IMR-90 (cell line): ENCODE data around the gene AXIN1. TPM values are rescaled to one million over a fixed set of nuclear protein-coding genes. Genes with fewer than 3 reads are reported as not detected.

Source experiments
- ATAC-seq: fragments of 200-7000 bp; cut with Tn5 transposase; 2 replicates; pipeline ENCODE4 v1.9.1; 2020; ENCODE audit warnings: low read depth, mild to moderate bottlenecking, moderate library complexity
- BruUV-seq: library from RNA; stranded (reverse); fragments of 400-500 nt; replicated peaks from 2 replicates; lab custom pipeline; 2021; lab: Mats Ljungman, UMichigan
- CTCF ChIA-PET: fragments of 300-600 bp; formaldehyde crosslinking; extraction: SDS; loops from one replicate; lab custom pipeline; 2021; ENCODE audit warnings: antibody characterized with exemption; lab: Yijun Ruan, JAX
- POLR2A ChIA-PET: fragments of 300-600 bp; sonication (Branson Sonifier 250); formaldehyde crosslinking; loops from one replicate; lab custom pipeline; 2022; ENCODE audit warnings: antibody characterized with exemption; ENCODE audit not compliant: unreplicated experiment; lab: Charles Lee
- DNase-seq: peaks from one replicate; pipeline ENCODE4 v3.0.0; 2013
- H2AFZ ChIP-seq: replicated peaks from 2 replicates; pipeline ENCODE3; 2013; ENCODE audit warnings: low read length, mild to moderate bottlenecking; ENCODE audit not compliant: poor library complexity
- H2AK5ac ChIP-seq: 2 replicates; pipeline ENCODE4 v1.6.1; 2013; ENCODE audit warnings: low read depth, low read length, inconsistent platforms
- H2AK9ac ChIP-seq: replicated peaks from 2 replicates; pipeline ENCODE3; 2013; ENCODE audit warnings: mild to moderate bottlenecking, low read depth, low read length, moderate library complexity; ENCODE audit not compliant: poor library complexity
- H2BK120ac ChIP-seq: 2 replicates; pipeline ENCODE4 v1.6.1; 2013; ENCODE audit warnings: low read depth, low read length, inconsistent platforms
- H2BK15ac ChIP-seq: 3 replicates; pipeline ENCODE4 v1.6.1; 2013; ENCODE audit warnings: low read depth, low read length, inconsistent platforms
- H2BK20ac ChIP-seq: 2 replicates; pipeline ENCODE4 v1.6.1; 2013; ENCODE audit warnings: low read depth, mild to moderate bottlenecking, inconsistent platforms, low read length, moderate library complexity
- H2BK5ac ChIP-seq: 2 replicates; pipeline ENCODE4 v1.6.1; 2013; ENCODE audit warnings: mild to moderate bottlenecking, low read depth, low read length, inconsistent platforms; ENCODE audit not compliant: poor library complexity, severe bottlenecking
- H3K14ac ChIP-seq: replicated peaks from 2 replicates; pipeline ENCODE4 v1.6.1; 2013; ENCODE audit warnings: low read depth, low read length, inconsistent platforms
- H3K18ac ChIP-seq: 2 replicates; pipeline ENCODE4 v1.6.1; 2013; ENCODE audit warnings: low read depth, low read length, control low read depth
- H3K23ac ChIP-seq: 2 replicates; pipeline ENCODE4 v1.6.1; 2013; ENCODE audit warnings: low read depth, low read length, inconsistent platforms
- H3K27ac ChIP-seq: 2 replicates; pipeline ENCODE4 v1.5.1; 2013; ENCODE audit warnings: mild to moderate bottlenecking, control low read depth, low read length; ENCODE audit not compliant: insufficient read depth
- H3K27me3 ChIP-seq: 2 replicates; pipeline ENCODE4 v1.6.1; 2013; ENCODE audit warnings: low read length; ENCODE audit not compliant: control insufficient read depth, insufficient read depth
- H3K36me3 ChIP-seq: 2 replicates; pipeline ENCODE4 v1.6.1; 2013; ENCODE audit warnings: low read length, mixed read lengths; ENCODE audit not compliant: control insufficient read depth, insufficient read depth
- H3K4ac ChIP-seq: 2 replicates; pipeline ENCODE4 v1.6.1; 2013; ENCODE audit warnings: low read depth, low read length, inconsistent platforms
- H3K4me1 ChIP-seq: 2 replicates; pipeline ENCODE4 v1.6.1; 2013; ENCODE audit warnings: low read length, mixed read lengths; ENCODE audit not compliant: control insufficient read depth, insufficient read depth
- H3K4me2 ChIP-seq: 2 replicates; pipeline ENCODE4 v1.6.1; 2013; ENCODE audit warnings: low read depth, mild to moderate bottlenecking, control low read depth, low read length, moderate library complexity
- H3K4me3 ChIP-seq: 2 replicates; pipeline ENCODE4 v1.5.1; 2013; ENCODE audit warnings: low read depth, mild to moderate bottlenecking, control low read depth, low read length, moderate library complexity; ENCODE audit not compliant: insufficient read depth
- H3K56ac ChIP-seq: 2 replicates; pipeline ENCODE4 v1.6.1; 2013; ENCODE audit warnings: low read length, inconsistent platforms; ENCODE audit not compliant: insufficient read depth; ENCODE audit errors: extremely low read depth
- H3K79me1 ChIP-seq, 2 experiments: 2 replicates each; pipeline ENCODE4 v1.6.1; 2013; ENCODE audit warnings: low read length in 2 of 2, inconsistent platforms in 1 of 2, low read depth in 1 of 2
- H3K9ac ChIP-seq: 2 replicates; pipeline ENCODE4 v1.6.1; 2013; ENCODE audit warnings: low read depth, low read length, control low read depth
- H3K9me1 ChIP-seq: 2 replicates; pipeline ENCODE4 v1.6.1; 2013; ENCODE audit warnings: low read length, inconsistent platforms; ENCODE audit not compliant: insufficient read depth
- H3K9me3 ChIP-seq: 2 replicates; pipeline ENCODE4 v1.6.1; 2013; ENCODE audit warnings: low read length; ENCODE audit not compliant: control insufficient read depth, insufficient read depth
- H4K20me1 ChIP-seq: 2 replicates; pipeline ENCODE4 v1.6.1; 2013; ENCODE audit warnings: low read length, inconsistent platforms; ENCODE audit not compliant: insufficient read depth
- H4K5ac ChIP-seq: 2 replicates; pipeline ENCODE4 v1.6.1; 2013; ENCODE audit warnings: mild to moderate bottlenecking, low read depth, low read length, control low read depth
- H4K8ac ChIP-seq, 2 experiments: 2 replicates each; pipeline ENCODE4 v1.6.1; 2013; ENCODE audit warnings: low read depth in 2 of 2, low read length in 2 of 2, control low read depth in 1 of 2, inconsistent platforms in 1 of 2
- H4K91ac ChIP-seq: 2 replicates; pipeline ENCODE4 v1.6.1; 2013; ENCODE audit warnings: low read depth, low read length, inconsistent platforms; ENCODE audit not compliant: insufficient read depth
- CEBPB ChIP-seq: IDR thresholded peaks from 2 replicates; pipeline ENCODE4 v1.6.1; 2012; ENCODE audit warnings: low read depth, low read length, improper control_type of control experiment
- ELK1 ChIP-seq: fragments of 150-350 bp; IDR thresholded peaks from 2 replicates; pipeline ENCODE4 v1.6.1; 2016; ENCODE audit warnings: low read depth, mild to moderate bottlenecking, low read length, moderate library complexity, borderline replicate concordance
- FOS ChIP-seq: fragments of 150-350 bp; IDR thresholded peaks from 2 replicates; pipeline ENCODE4 v1.6.1; 2016; ENCODE audit warnings: low read depth, low read length
- MAFK ChIP-seq: IDR thresholded peaks from 2 replicates; pipeline ENCODE4 v1.6.1; 2012; ENCODE audit warnings: low read depth, low read length, improper control_type of control experiment
- NFE2L2 ChIP-seq: fragments of 150-350 bp; IDR thresholded peaks from 2 replicates; pipeline ENCODE4 v1.6.1; 2016; ENCODE audit warnings: low read depth, mild to moderate bottlenecking, low read length
- WGBS, 2 experiments: methylation state at CpG; one replicate each; pipeline versions ENCODE4 v1.1.5 to v1.1.7; 2013; ENCODE audit warnings: missing lambda C conversion rate in 2 of 2; ENCODE audit not compliant: insufficient read length in 1 of 2; ENCODE audit errors: extremely low coverage in 2 of 2; 5-methylcytosine and 5-hydroxymethylcytosine counted together
- dilution Hi-C: fragments of 300-500 bp; cut with HindIII; formaldehyde crosslinking; loops from one replicate; pipeline ENCODE4 v1.14.3; 2018; ENCODE audit warnings: low sequenced_read_pairs; ENCODE audit not compliant: unreplicated experiment
- in situ Hi-C: fragments of 300-500 bp; cut with MboI; formaldehyde crosslinking; loops from 3 replicates; pipeline ENCODE4 v1.14.3; 2019; ENCODE audit warnings: low sequenced_read_pairs, inconsistent platforms, mixed read lengths
- intact Hi-C: fragments of 100-400 bp; cut with micrococcal nuclease; formaldehyde crosslinking; loops from 2 replicates; pipeline ENCODE4 v1.10.0; 2022
- polyA plus RNA-seq, 3 experiments: library from polyadenylated mRNA; depleted of rRNA; stranded (reverse); fragments of >200 nt; gene quantifications; 2 replicates each; pipeline ENCODE4 v1.2.3, GENCODE V29; 2012; ENCODE audit warnings: low replicate concordance in 1 of 3
- total RNA-seq: library from RNA; depleted of rRNA; stranded (reverse); fragments of >200 nt; gene quantifications from 2 replicates; pipeline ENCODE4 v1.2.3, GENCODE V29; 2012

Gene AXIN1
- total and polyA plus RNA-seq, 2 of the 4 experiments (the other 2 are of a cell fraction), result 10.9 to 14.2 TPM

- intact Hi-C loops, result no loop called here
- ChIA-PET POLR2A (no interaction called here), CTCF (no interaction called here)
Measured at GRCh38 chr16:301950-302349, 50.6 kb downstream of the AXIN1 start.

More at GRCh38 chr16:301950-302349, 50.6 kb downstream of the AXIN1 start:
- H2BK15ac ChIP-seq, result no peak overlapping the region
- H2BK120ac ChIP-seq, result no peak overlapping the region
- no peak overlapping the region for H4K91ac ChIP-seq
- H3K18ac ChIP-seq, result no peak overlapping the region
- H3K4ac ChIP-seq, result no peak overlapping the region
- H3K4me2 ChIP-seq, result no peak overlapping the region
- ATAC-seq (no peak), DNase-seq (no peak)
- H3K14ac ChIP-seq, result no peak overlapping the region
- TF ChIP-seq MAFK (no peak), NFE2L2 (no peak), CEBPB (no peak), FOS (no peak), ELK1 (no peak)
- H3K56ac ChIP-seq, result no peak overlapping the region
- H4K20me1 ChIP-seq, result peaks cover 4% of the 10 kb centered on the region; the same call in 1 of the 2 replicates
- H3K36me3 ChIP-seq, result peaks cover 30% of the 10 kb centered on the region
- no peak overlapping the region for H4K8ac ChIP-seq
- no peaks in the 10 kb centered on the region for H3K27me3 ChIP-seq
- no TSS peak for BruUV-seq
- H3K9ac ChIP-seq, result no peak overlapping the region
- H3K27ac ChIP-seq, result no peak overlapping the region
- in situ Hi-C loops (no loop called here), dilution Hi-C loops (no loop called here)
- WGBS, 2 experiments, result 100% methylated on average over 3 of the region's 13 CpGs; no CpG with 5 or more reads in 1 of the 2 experiments
- no peak overlapping the region for H2BK20ac ChIP-seq
- H2AK5ac ChIP-seq, result no peak overlapping the region
- H3K23ac ChIP-seq, result no peak overlapping the region
- H3K9me1 ChIP-seq, result no peaks in the 10 kb centered on the region
- peaks cover 0 to 15% of the 10 kb centered on the region in 2 experiments; a peak in 2 of 4 replicates for H3K79me1 ChIP-seq
- H3K9me3 ChIP-seq, result no peaks in the 10 kb centered on the region
- H2AK9ac ChIP-seq, result no peak overlapping the region
- no peak overlapping the region for H3K4me3 ChIP-seq
- H2BK5ac ChIP-seq, result no peak overlapping the region
- no peak overlapping the region for H2AFZ ChIP-seq
- H4K5ac ChIP-seq, result no peak overlapping the region
- H3K4me1 ChIP-seq, result no peaks in the 10 kb centered on the region
